Measurements from ENCODE around the gene LRP3. TPM values are rescaled to one million over a fixed set of nuclear protein-coding genes. Genes with fewer than 3 reads are reported as not detected.
"Not testable (repeated sequence)": the region's sequence is repeated elsewhere in the genome, so short reads cannot be mapped to it uniquely, and the experiment has no call there.

LRP3 gene
- polyA plus RNA-seq, 2 donors = 4.1 to 5.7 TPM

DNA sequence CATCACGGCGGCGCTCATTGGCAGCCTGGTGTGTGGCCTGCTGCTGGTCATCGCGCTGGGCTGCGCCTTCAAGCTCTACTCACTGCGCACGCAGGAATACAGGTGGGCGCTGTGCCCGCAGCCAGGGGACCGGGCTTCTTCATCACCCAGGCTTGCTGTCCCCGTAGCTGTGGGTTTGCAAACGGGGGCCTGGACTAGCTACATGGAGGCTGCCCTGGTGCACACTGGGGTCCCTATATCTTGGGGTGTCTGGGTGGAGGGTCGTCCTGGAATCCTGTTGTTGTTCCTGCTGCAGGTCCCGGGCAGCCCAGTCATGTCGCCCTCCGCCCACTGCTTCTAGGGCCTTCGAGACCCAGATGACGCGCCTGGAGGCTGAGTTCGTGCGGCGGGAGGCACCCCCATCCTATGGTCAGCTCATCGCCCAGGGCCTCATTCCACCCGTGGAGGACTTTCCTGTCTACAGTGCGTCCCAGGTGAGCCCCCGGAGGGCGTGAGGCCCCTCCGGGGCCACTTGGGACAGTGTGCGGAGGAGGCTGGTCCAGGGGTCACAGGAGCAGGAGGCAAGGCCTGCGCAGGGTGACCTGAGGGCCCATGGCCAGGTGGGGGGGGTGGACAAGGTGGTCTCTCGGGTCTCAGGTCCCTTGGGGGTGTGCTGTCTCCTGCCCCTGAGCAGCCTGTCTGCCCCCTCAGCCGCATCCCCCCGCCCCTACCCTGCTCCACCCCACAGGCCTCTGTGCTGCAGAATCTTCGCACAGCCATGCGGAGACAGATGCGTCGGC lies 12.3 kb downstream of the LRP3 start:
- H3K27ac ChIP-seq (ENCODE audit: low read depth in 2 of 2, low read length in 1 of 2) = no peak overlapping the region
- H3K4me3 ChIP-seq (ENCODE audit: low read depth in 1 of 2, low read length in 2 of 2) = no peak overlapping the region
- H3K27me3 ChIP-seq (ENCODE audit: control insufficient read depth in 1 of 2, insufficient read depth in 2 of 2, low read length in 2 of 2) = no peaks in the 10 kb centered on the region
- WGBS, 2 donors = 92 to 95% methylated on average over 37 to 38 of the region's 38 CpGs
- peaks cover 0 to 4% of the 10 kb centered on the region in 2 donors for H3K36me3 ChIP-seq (ENCODE audit: control insufficient read depth in 2 of 2, insufficient read depth in 2 of 2, low read length in 1 of 2)
- H3K9me3 ChIP-seq (ENCODE audit: control insufficient read depth in 2 of 2, insufficient read depth in 1 of 2, low read depth in 1 of 2, low read length in 1 of 2) = no peaks in the 10 kb centered on the region
- no peaks in the 10 kb centered on the region for H3K4me1 ChIP-seq (ENCODE audit: control insufficient read depth in 2 of 2, insufficient read depth in 2 of 2, low read length in 1 of 2)

DNA sequence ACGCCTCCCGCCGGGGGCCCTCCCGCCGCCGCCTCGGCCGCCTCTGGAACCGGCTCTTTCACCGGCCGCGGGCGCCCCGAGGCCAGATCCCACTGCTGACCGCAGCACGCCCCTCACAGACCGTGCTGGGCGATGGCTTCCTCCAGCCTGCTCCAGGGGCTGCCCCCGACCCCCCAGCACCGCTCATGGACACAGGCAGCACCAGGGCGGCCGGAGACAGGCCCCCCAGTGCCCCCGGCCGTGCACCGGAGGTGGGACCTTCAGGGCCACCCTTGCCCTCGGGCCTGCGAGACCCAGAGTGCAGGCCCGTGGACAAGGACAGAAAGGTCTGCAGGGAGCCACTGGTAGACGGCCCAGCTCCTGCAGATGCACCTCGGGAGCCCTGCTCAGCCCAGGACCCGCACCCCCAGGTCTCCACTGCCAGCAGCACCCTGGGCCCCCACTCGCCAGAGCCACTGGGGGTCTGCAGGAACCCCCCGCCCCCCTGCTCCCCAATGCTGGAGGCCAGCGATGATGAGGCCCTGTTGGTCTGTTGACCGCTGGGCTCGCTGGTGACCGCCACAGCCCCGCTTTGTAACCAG lies 13.0 kb downstream of the LRP3 start:
- H3K4me3 ChIP-seq (ENCODE audit: low read depth in 1 of 2, low read length in 2 of 2) = no peak overlapping the region
- WGBS, 2 donors = 90% methylated on average over 37 to 38 of the region's 38 CpGs
- H3K27me3 ChIP-seq (ENCODE audit: control insufficient read depth in 1 of 2, insufficient read depth in 2 of 2, low read length in 2 of 2) = no peaks in the 10 kb centered on the region
- peaks cover 0 to 4% of the 10 kb centered on the region in 2 donors for H3K36me3 ChIP-seq (ENCODE audit: control insufficient read depth in 2 of 2, insufficient read depth in 2 of 2, low read length in 1 of 2)
- no peaks in the 10 kb centered on the region for H3K4me1 ChIP-seq (ENCODE audit: control insufficient read depth in 2 of 2, insufficient read depth in 2 of 2, low read length in 1 of 2)
- H3K9me3 ChIP-seq (ENCODE audit: control insufficient read depth in 2 of 2, insufficient read depth in 1 of 2, low read depth in 1 of 2, low read length in 1 of 2) = no peaks in the 10 kb centered on the region
- H3K27ac ChIP-seq (ENCODE audit: low read depth in 2 of 2, low read length in 1 of 2) = no peak overlapping the region

DNA sequence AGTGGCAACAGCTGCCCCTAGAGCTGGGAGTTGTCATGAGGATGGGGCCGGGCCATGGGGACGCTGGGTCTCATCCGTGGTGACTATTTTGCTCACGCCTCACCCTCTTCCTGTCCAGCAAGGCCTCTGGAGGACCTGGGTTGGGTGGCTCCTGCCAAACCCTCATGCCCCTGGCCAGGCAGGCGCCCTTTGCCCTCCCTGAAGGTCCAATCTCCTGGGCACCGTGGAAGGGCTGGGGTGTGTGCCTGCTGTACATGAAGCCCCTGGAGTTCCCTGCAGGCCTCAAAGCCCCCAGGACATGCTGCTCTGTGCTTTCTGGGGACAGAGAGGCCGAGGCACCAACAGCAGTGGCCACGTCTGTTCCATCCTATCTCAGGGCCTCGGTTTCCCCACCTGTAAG lies 13.8 kb downstream of the LRP3 start:
- no peak overlapping the region for H3K27ac ChIP-seq (ENCODE audit: low read depth in 2 of 2, low read length in 1 of 2)
- H3K36me3 ChIP-seq (ENCODE audit: control insufficient read depth in 2 of 2, insufficient read depth in 2 of 2, low read length in 1 of 2) = peaks cover 0 to 4% of the 10 kb centered on the region in 2 donors
- 88 to 91% methylated on average over 9 of the region's 9 CpGs for WGBS, 2 donors
- no peaks in the 10 kb centered on the region for H3K9me3 ChIP-seq (ENCODE audit: control insufficient read depth in 2 of 2, insufficient read depth in 1 of 2, low read depth in 1 of 2, low read length in 1 of 2)
- H3K27me3 ChIP-seq (ENCODE audit: control insufficient read depth in 1 of 2, insufficient read depth in 2 of 2, low read length in 2 of 2) = no peaks in the 10 kb centered on the region
- H3K4me3 ChIP-seq (ENCODE audit: low read depth in 1 of 2, low read length in 2 of 2) = no peak overlapping the region
- H3K4me1 ChIP-seq (ENCODE audit: control insufficient read depth in 2 of 2, insufficient read depth in 2 of 2, low read length in 1 of 2) = no peaks in the 10 kb centered on the region

DNA sequence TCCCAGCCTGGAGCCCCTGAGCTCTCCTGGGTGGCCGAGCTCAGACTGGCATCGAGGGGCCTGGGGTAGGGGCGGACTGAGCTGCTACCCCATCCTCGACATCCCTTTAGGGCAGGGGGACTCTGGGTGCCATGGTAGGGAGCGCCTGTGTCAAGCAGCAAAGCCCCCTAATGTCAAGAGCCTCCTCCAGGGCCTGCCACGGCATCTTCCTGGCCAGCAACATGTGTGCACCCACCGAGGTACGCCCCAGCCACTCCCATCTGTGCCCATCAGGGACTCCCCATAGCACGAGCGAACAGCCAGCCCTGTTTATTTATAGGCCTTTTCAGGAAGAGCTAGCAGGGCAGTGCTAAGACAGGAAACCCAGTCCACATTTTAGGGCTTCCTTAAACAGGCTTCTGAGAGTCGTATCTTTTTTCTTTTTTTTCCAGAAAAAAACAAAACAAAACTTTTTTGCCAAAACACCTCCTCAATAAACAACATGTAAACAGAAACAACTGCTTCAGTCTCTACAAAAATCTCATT lies 14.3 kb downstream of the LRP3 start:
- 67 to 72% methylated on average over 11 of the region's 11 CpGs for WGBS, 2 donors
- no peaks in the 10 kb centered on the region for H3K9me3 ChIP-seq (ENCODE audit: control insufficient read depth in 2 of 2, insufficient read depth in 1 of 2, low read depth in 1 of 2, low read length in 1 of 2)
- H3K36me3 ChIP-seq (ENCODE audit: control insufficient read depth in 2 of 2, insufficient read depth in 2 of 2, low read length in 1 of 2) = peaks cover 0 to 4% of the 10 kb centered on the region in 2 donors
- H3K4me1 ChIP-seq (ENCODE audit: control insufficient read depth in 2 of 2, insufficient read depth in 2 of 2, low read length in 1 of 2) = no peaks in the 10 kb centered on the region
- H3K4me3 ChIP-seq (ENCODE audit: low read depth in 1 of 2, low read length in 2 of 2) = no peak overlapping the region
- no peaks in the 10 kb centered on the region for H3K27me3 ChIP-seq (ENCODE audit: control insufficient read depth in 1 of 2, insufficient read depth in 2 of 2, low read length in 2 of 2)
- no peak overlapping the region for H3K27ac ChIP-seq (ENCODE audit: low read depth in 2 of 2, low read length in 1 of 2)

DNA sequence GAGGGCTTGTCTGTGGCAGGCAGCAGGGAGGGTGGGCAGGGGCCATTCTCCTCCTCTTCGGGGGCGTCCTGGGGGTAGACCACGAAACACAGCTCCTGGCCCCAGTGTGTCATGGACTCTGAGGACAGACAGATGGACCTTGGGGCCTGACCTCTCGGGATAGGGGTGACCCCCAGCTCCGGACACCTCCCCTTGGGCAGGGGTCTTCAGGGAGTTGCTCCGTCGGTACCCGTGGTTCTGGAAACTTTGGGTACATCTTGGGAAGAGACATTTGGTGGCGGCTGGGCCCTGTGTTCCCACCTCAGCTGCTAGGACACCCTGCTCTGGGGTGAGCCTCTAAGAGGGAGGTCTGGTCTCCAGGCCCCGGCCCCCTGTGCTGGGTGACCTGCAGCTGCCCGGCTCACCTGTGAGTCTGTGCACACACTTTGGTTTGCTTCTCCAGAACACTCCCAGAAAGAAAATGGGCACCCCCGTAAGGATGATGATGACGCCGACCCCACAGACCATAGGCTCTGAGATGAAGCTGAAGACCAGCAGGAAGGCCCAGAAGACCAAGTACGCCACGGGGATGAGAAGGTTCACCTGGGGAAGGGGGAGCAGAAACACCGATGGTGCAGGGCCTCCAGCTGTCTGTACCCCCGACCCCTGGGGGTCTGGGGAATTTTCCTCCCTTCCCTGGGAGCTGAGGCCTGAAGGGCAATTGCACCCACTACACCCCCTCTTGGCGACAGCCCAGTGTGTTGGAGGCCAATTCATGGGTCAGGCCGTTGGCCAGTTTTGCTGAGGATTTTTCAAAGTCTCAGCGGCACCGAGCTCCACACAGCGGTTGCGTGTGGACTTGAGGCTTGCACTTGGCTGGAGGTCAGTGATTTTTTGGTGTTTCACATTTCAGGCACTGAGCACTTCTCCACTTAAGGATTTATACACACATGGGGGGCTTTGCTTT lies 15.0 kb downstream of the LRP3 start:
- Histone ChIP-seq H3K27ac (ENCODE audit: low read depth in 2 of 2, low read length in 1 of 2) (no peak overlapping the region), H3K4me1 (ENCODE audit: control insufficient read depth in 2 of 2, insufficient read depth in 2 of 2, low read length in 1 of 2) (no peaks in the 10 kb centered on the region), H3K9me3 (ENCODE audit: control insufficient read depth in 2 of 2, insufficient read depth in 1 of 2, low read depth in 1 of 2, low read length in 1 of 2) (no peaks in the 10 kb centered on the region), H3K36me3 (ENCODE audit: control insufficient read depth in 2 of 2, insufficient read depth in 2 of 2, low read length in 1 of 2) (peaks cover 0 to 4% of the 10 kb centered on the region in 2 donors), H3K27me3 (ENCODE audit: control insufficient read depth in 1 of 2, insufficient read depth in 2 of 2, low read length in 2 of 2) (no peaks in the 10 kb centered on the region), H3K4me3 (ENCODE audit: low read depth in 1 of 2, low read length in 2 of 2) (no peak overlapping the region)
- 82 to 86% methylated on average over 24 of the region's 24 CpGs for WGBS, 2 donors

DNA sequence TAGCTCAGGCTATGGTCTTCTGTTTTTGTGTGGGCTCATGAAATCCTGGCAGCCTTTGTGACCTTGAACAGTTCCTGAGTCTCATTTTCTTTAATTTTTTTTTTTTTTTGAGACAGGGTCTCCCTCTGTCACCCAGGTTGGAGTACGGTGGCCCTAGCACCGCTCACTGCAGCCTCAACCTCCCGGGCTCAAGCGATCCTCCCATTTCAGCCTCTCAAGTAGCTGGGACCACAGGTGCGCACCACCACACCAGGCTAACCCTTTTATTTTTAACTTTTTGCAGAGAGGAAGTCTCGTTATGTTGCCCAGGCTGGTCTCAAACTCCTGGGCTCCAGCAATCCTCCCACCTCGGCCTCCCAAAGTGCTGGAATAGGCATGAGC lies 15.7 kb downstream of the LRP3 start:
- WGBS, 2 donors = 91 to 92% methylated on average over 7 of the region's 7 CpGs
- H3K4me3 ChIP-seq (ENCODE audit: low read depth in 1 of 2, low read length in 2 of 2); H3K4me1 ChIP-seq (ENCODE audit: control insufficient read depth in 2 of 2, insufficient read depth in 2 of 2, low read length in 1 of 2); H3K27ac ChIP-seq (ENCODE audit: low read depth in 2 of 2, low read length in 1 of 2); H3K27me3 ChIP-seq (ENCODE audit: control insufficient read depth in 1 of 2, insufficient read depth in 2 of 2, low read length in 2 of 2); H3K9me3 ChIP-seq (ENCODE audit: control insufficient read depth in 2 of 2, insufficient read depth in 1 of 2, low read depth in 1 of 2, low read length in 1 of 2); H3K36me3 ChIP-seq (ENCODE audit: control insufficient read depth in 2 of 2, insufficient read depth in 2 of 2, low read length in 1 of 2): not testable (repeated sequence)

DNA sequence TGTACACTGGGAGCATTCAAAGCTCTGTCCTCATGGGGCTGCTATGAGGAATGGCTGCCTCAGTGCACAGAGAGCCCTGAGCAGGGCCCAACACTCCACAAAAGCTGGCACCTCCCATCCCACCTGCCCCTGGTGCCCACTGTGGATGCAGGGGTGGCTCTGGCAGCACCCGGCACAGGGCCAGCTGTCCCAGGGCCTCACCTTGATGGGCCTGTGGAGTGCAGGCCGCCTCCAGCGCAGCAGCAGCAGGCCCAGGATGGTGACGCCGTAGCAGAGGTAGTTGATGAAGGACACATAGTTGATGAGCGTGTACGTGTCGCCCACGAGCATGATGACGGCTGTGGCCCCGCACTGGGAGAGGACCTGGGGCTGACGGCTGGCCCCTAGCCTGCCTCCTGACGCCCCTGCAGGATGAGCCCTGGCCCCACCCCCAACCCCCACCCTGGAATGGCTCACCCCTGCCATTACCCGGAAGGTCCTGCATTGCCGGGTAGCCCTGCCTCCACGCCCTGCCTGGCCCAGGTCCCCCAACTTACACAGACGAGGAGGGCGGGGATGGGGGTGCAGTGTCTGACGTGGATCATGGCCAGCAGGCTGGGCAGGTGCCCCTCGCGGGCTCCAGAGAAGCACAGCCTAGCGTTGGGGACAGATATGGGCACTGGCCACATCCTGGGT lies 16.3 kb downstream of the LRP3 start:
- Histone ChIP-seq H3K4me1 (ENCODE audit: control insufficient read depth in 2 of 2, insufficient read depth in 2 of 2, low read length in 1 of 2) (no peaks in the 10 kb centered on the region), H3K27me3 (ENCODE audit: control insufficient read depth in 1 of 2, insufficient read depth in 2 of 2, low read length in 2 of 2) (no peaks in the 10 kb centered on the region)
- 88 to 90% methylated on average over 22 of the region's 22 CpGs for WGBS, 2 donors

DNA sequence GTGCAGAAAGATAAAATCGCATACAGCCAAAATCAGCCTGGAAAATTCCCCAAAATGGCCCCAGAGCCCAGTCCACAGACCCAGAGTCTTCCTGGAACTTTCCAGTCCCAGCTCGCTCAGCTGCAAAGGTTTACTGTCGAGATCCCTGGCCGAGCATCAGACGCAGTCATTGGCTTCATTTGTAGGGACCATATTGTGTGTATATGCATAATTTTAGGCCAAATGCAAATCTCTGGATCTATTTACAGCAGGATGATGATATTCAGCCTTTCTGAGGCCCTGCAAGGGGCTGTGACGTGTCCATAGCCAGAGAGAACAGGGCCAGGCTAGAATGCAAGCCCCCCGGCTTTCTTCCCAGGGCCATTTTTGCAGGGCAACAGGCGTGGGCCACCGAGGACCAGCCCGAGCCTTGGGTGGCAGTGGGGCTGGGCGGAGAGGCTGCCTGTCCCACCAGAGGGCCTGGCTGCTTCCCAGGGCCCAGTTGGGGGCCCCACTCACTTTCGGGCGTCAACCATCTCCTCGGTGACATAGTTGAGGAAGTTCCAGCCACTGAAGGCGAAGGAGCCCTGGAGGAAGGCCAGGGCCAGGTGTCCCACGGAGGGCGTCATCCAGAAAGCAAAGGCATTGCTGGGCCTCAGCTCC lies 17.8 kb downstream of the LRP3 start:
- WGBS, 2 donors = 68 to 72% methylated on average over 17 of the region's 17 CpGs
- Histone ChIP-seq H3K36me3 (ENCODE audit: control insufficient read depth in 2 of 2, insufficient read depth in 2 of 2, low read length in 1 of 2) (no peaks in the 10 kb centered on the region), H3K27ac (ENCODE audit: low read depth in 2 of 2, low read length in 1 of 2) (no peak overlapping the region), H3K9me3 (ENCODE audit: control insufficient read depth in 2 of 2, insufficient read depth in 1 of 2, low read depth in 1 of 2, low read length in 1 of 2) (no peaks in the 10 kb centered on the region), H3K4me1 (ENCODE audit: control insufficient read depth in 2 of 2, insufficient read depth in 2 of 2, low read length in 1 of 2) (no peaks in the 10 kb centered on the region), H3K27me3 (ENCODE audit: control insufficient read depth in 1 of 2, insufficient read depth in 2 of 2, low read length in 2 of 2) (no peaks in the 10 kb centered on the region), H3K4me3 (ENCODE audit: low read depth in 1 of 2, low read length in 2 of 2) (no peak overlapping the region)

More for the DNA sequence above, 16.3 kb downstream of the LRP3 start:
- H3K9me3 ChIP-seq (ENCODE audit: control insufficient read depth in 2 of 2, insufficient read depth in 1 of 2, low read depth in 1 of 2, low read length in 1 of 2) = no peaks in the 10 kb centered on the region
- no peak overlapping the region for H3K27ac ChIP-seq (ENCODE audit: low read depth in 2 of 2, low read length in 1 of 2)
- H3K36me3 ChIP-seq (ENCODE audit: control insufficient read depth in 2 of 2, insufficient read depth in 2 of 2, low read length in 1 of 2) = peaks cover 0 to 4% of the 10 kb centered on the region in 2 donors
- H3K4me3 ChIP-seq (ENCODE audit: low read depth in 1 of 2, low read length in 2 of 2) = no peak overlapping the region
